HG03196 (cell line): Measurements from ENCODE around the gene CADPS2.
"Not testable (repeated sequence)": the region's sequence is repeated elsewhere in the genome, so short reads cannot be mapped to it uniquely, and the experiment has no call there.

ENCODE experiments used
- ATAC-seq: cut with Tn5 transposase; IDR thresholded peaks from one replicate; pipeline ENCODE4 v1.9.1; 2021; ENCODE audit not compliant: unreplicated experiment

Gene CADPS2

DNA sequence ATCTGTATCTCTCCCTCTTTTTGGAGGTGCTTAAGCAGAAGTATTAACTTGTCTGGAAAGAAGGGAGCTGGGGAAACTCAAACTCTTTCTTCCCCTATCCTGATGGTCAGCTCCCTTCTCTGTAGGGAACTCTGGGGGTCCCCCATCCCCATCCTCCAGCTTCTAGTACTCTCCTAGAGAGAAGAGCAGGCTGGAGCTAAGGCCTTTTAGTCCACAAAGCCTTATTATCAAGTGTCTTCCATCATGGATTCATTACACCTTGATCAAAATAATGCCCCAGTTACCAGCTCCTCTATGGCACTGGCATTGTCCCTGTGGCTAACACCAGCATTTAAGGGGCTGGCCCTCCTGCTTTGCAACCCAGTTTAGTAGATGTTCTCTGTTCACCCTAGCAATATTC, 35.7 kb downstream of the CADPS2 start:
- ATAC-seq: no peak

DNA sequence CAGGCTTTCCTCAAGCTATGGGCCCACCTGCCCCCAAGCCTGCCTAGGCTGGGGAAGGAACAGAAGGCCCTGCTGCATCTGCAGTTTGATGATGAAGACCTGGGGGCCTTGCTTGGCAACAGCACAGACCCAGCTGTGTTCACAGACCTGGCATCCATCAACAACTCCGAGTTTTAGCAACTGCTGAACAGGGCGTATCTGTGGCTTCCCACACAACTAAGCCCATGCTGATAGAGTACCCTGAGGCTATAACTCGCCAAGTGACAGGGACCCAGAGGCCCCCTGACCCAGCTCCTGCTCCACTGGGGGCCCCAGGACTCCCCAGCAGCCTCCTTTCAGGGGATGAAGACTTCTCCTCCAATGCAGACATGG, 36.3 kb downstream of the CADPS2 start:
- ATAC-seq: no peak

DNA sequence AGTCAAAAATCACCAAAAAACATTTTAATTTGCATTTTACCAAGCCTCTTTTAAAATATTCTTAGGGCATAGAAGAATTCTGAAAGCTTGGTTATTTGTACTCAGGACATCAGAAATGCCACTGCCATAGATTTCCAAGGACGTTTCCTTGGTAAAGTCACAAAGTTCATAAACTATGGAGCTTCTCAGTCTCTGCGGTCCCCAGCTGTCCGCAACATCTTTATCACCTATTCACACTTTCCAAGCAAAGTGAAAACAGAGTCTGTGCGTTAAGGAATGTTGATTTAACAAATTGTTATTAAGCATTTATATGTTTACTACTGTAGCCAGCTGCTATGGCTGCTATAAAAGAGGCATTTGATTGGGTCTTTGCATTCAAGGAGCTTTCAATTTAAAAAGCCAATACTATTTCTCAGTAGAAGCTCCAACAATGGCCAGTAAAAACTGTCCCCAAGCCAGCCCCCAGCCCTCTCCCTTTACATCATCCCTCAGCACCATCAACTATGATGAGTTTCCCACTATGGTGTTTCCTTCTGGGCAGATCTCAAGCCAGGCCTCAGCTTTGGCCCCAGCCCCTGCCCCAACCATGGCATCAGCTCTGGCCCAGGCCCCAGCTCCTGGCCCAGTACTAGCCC, 36.8 kb downstream of the CADPS2 start:
- no peak for ATAC-seq

DNA sequence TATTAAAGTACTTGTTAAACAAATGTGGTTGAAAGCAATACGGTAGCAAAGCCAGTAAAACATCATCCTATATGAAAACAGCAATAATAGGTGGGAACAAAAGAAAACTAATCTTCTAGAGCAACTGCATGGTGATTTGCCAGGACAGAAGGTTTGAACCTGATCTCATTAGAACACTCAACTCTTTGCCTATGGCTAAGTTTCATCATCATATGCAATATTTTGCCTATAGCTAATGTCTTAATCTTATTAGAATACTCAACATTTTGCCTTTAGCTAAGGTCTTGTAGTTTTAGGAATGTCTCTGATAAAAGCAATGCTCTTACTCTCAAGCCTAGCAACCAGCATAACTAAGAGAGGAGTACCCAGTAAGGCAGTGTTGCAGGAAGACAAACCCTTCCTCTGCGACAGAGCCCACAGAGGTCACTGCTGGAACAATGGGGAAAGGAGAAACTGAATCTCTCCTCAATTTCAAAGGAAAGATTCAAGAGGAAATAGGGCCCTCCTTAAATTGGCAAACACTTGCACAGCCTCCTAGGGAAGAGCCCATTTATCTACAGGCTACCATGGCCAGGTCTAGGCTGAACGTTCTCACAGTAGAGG, 38.3 kb downstream of the CADPS2 start:
- no peak for ATAC-seq

DNA sequence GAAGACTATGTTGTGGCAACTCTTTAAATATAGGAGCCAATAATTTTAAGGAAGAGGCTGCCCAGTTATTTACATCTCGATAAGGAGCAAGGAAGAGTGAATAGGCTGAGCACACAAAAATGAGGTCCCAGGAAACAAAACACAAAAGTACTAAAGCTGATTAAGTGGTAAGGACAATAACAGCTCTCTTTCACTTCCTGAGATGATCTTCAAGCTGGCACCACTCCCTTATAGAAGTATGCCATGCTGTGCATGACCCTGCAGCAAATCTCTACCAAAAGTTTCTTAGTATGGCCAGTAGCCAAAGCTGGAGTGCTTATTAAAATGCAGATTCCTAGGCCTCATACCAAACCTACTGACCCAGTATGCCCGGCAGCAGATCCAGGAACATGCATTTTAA, 39.7 kb downstream of the CADPS2 start:
- no peak for ATAC-seq

DNA sequence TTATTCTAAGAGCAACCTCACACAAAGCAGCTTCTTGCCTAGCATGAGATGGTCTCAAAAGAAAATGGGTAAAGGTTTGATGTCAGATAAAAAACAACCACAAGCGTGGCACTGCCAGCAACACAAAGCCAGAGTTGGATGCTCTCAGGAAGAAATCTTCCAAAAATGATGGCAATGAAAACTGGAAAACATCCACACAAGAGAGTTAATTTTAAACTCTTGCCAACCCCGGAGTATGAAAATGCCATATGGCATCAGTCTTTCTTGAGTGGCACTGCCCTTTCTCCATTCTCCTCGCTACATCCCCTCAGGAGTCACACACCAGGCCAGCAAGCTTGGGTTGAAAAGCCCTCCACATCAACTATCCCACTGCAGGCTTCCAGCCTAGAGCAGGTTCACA, 41.0 kb downstream of the CADPS2 start:
- ATAC-seq: no peak

DNA sequence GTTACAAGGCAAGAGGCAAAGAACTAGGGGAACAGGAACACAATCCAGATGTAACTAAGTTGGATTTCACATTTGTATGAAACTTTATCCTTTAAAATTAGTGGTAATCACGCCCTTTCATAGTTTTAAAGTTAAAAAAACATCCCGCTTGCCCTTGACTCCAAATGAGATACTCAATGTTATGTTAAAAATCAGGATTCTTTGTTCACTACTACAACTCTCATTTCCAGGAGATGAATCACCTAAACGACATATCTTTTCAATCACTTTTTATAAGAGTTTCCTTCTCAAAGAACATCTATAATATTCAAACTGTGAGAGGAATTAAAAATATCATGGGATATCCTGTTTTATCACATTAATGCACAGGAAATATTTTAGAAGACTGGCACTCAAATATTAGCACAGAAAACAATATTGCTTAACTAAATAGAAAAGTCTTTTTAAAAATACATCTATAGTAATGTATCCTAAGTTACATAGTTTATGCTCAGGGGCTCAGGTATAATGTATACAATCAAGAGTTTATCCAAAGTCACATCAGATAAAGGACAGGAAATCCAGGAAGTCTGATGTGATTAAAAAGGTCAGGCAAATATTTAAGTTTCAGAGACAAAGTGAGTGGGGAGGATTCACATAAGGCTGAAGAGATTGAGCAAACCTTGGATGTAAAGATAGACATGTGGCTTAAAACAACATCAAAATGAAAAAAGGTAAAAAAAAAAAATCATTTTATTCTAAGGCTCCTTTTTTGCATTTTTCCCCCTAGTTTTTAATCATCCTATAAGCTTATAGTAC, 41.9 kb downstream of the CADPS2 start:
- ATAC-seq: no peak

DNA sequence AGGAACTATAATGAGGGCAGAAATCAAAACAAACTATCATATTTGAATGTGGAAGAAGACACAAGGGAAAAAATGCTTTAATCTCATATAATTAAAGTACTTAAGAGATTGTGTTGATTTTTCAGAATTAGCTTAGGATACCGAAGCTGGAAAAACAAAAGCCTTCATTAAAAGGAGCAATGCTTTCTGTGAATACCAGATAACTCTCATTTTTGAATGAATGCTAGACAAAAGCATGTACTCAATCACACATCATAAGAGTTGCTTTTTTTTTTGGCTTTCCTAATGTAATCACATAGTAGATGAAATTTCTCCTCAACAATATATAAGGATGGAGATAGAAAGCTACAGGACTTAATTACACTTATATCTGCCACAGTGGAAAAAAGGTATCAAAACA, 43.3 kb downstream of the CADPS2 start:
- ATAC-seq: no peak

DNA sequence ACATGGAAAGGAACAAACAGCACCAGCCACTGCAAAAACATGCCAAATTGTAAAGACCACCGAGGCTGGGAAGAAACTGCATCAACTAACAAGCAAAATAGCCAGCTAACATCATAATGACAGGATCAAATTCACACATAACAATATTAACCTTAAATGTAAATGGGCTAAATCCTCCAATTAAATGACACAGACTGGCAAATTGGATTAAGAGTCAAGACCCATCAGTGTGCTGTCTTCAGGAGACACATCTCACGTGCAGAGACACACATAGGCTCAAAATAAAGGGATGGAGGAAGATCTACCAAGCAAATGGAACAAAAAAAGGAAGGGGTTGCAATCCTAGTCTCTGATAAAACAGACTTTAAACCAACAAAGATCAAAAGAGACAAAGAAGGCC, 50.0 kb downstream of the CADPS2 start:
- ATAC-seq: not testable (repeated sequence)

DNA sequence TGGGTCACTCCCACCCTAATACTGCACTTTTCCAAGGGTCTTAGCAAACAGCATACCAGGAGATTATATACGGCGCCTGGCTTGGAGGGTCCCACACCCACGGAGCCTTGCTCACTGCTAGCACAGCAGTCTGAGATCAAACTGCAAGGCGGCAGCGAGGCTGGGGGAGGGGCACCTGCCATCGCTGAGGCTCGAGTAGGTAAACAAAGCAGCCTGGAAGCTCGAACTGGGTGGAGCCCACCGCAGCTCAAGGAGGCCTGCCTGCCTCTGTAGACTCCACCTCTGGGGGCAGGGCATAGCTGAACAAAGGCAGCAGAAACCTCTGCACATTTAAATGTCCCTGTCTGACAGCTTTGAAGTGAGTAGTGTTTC, 51.7 kb downstream of the CADPS2 start:
- ATAC-seq: not testable (repeated sequence)

DNA sequence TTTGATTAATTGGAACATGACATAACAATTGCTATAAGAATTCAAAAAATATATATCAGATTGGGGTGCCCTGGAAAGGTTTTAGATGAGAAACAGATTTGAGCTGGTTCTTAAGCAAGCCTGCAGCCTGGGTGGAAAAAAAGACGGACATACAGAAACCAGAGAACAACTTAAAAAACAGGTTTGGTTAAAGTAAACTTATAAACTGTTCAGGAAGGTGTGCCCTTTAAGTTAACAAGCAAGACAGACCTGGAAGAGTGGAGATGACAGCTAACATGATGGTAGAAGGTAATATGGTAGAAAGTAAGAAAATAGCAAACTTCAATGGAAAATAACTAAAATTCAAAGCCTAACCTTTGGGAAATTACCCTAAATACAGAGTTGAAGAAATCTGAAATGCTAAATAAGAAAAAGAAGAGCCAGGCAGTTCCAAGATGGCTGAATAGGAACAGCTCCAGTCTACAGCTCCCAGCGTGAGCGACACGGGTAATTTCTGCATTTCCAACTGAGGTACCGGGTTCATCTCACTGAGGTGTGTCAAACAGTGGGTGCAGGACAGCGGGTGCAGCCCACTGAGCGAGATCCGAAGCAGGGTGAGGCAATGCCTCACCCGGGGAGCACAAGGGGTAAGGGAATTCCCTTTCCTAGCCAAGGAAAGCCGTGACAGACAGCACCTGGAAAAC, 52.2 kb downstream of the CADPS2 start:
- no peak for ATAC-seq

DNA sequence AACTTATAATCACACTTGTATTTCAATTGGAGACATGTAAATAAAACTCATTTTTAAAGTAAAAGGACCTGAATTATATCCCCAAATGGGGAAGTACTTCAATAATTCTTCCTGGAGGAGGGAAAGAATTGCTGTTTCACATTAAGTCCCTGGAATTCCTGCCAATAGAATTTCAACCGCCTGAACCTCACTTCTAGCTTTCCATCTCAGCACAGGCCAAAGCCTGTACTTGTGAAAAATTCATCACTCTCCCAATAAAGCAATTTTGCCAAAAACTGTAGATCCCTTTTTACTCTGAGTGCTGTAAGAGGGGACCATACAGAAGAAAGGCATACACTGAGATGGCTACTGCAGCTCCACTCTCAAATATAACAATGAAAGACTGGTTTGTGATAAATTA, 54.8 kb downstream of the CADPS2 start:
- no peak for ATAC-seq

DNA sequence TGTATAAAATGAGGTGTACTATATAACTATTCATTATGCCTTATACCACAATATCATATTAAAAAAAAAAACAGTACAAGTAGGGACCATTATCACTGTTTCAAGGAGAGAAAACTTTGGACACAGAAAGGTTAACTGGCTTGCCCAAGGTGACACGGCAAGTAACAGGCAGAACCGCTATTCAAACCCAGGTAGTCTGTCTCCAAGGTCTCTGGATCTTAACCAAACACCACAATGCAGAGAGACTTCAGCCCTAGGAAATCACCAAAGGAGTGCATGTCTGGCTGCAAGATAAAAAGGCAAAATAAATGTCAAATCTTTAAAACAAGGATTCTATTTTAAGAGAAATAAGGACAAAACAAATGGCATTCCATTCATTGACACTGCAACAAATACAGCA, 56.3 kb downstream of the CADPS2 start:
- ATAC-seq: no peak

DNA sequence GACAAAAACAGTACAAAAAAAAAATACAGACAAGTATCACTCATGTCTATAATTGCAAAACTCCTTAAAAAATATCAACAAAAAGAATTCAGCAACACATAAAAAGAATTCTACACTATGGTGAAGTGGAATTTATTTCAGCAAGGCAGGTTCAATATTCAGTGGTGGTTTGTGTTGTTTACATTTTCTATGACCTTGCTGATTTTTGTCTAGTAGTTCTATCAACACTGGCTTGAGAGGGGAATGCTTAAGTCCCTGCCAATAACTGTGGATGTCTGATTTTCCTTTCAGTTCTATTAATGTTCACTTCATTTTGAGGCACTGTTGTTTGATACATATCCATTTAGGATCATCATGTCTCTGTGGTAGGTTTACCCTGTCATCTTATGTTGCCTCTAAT, 58.5 kb downstream of the CADPS2 start:
- ATAC-seq: no peak

DNA sequence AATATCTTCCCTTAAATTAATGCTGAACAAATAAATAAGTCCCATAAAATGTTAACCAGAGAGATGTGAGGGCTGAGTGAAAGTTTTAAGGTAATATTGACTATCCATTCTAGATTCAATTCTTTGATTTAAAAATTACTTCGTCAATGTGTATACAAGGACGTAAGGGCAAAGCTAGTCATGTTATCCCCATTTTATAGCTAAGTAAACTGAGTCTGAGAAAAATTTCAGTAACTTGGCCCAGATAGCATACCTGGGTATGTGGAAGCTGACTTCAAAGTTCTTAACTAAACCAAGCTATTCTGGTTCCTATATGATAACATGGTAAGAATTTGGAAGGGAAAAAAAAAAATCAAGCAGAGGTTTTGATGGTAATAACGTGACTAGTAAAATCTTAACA, 72.4 kb downstream of the CADPS2 start:
- no peak for ATAC-seq

DNA sequence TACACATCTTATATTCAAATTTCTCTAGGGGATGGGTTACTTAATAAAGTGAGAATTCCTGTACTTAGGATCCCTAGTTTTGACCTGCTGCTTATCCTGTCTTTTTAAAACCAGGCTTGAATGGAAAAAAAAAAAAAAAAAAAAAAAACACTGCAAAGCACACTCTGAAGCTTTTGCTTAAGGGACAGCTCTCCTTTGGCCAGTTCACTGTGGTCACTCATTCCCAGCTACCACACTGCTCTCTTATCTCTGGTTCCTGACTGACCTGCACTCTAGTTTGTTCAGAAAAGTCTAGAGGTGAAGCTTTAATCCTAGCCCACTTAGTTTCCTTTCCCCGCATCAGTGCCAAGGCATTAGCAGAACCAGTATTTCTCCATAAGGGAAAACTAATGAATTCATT, 82.4 kb downstream of the CADPS2 start:
- no peak for ATAC-seq

DNA sequence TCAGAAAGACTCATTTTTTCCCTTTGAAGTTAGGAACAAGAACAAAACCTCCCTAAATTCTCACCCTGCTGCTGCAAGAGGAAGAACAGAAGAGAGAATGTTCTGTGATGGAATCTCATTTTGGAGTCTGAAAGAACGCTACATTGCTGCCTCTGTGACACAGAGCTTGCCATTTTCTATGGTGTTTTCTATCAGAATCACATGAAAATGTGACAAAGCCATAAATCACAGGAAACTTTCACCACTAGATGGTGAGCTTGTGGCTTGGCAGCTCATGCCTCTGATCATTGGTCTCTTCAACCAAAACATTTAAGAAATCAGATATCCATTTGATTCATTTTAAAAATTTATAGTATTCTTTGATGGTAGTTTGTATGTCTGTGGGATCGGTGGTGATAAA, 82.9 kb downstream of the CADPS2 start:
- no peak for ATAC-seq

DNA sequence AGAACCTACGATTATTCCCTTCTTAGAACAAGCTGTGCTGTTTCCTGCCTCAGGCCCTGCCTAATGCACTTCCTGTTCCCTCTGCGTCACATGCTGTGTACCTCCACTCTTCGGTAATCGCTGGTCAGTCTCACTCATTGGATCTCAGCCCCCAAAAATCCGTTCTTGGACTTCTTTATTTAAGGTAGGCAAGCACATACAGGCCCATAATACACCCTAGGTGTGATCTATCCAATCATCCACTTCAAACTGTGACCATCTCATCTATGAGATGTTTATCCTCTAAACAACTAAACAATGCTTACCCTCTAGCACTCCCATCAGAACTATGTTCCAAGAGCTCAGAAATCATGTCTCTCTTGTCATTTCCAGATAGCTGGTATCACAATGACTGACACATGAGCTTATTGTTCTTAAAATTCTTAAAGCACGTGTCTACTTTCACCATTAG, 83.9 kb downstream of the CADPS2 start:
- no peak for ATAC-seq

DNA sequence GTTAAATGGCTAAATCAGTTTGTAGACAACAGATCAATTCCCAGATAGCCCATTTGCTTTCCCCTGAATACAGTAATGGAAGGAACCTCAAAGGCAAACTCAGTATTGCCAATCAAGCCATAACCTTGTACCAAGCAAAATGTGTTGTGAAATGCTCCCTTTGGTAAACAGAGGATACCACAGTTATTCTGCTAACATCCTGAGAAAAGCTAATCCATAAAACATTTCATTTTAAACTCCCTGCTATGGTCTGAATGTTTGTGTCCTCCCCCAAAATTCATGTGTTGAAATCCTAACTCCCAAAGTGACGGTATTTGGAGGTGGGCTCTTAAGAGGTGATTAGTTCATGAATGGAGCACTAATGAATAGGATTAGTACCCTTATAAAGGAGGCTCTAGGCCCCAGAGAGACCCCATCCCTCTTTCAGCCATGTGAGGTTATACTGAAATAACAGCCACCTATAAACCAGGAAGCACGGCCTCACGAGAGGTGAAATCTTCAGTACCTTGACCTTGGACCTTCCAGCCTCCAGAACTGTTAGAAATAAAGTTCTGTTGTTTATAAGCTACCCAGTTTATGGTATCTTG, 94.2 kb downstream of the CADPS2 start:
- no peak for ATAC-seq

DNA sequence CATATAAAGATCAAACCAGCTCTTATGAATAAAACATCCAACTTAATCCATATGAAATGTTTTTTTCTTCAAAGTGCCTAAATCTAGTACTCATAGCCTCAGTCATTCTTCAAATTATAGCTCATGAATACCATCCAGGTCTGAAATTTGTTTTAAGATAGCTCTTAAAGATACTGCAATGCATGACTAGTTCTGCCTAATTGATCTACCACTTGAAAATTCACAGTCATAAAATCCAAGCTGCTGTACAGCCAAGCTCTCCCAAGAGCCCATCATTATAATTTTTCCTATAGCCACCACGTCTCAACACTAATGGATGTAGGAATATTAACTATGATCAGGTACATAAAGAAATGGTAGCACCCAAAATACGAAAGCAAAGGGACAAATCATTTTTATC, 95.7 kb downstream of the CADPS2 start:
- ATAC-seq: no peak

DNA sequence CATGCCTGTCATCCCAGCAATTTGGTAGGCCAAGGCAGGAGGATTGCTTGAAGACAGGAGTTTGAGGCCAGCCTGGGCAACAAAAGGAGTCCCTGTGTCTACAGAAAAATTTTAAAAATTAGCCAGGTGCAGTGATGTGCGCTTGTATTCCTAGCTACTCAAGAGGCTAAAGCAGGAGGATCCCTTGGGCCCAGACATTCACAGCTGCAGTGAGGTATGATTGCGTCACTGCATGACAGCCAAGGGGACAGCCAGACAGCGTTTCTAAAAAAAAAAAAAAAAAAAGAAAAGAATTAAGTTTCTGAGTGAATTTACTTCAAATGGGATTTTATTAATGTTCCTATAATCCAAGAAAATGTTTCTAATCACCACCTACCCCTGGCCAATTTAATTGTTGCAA, 96.1 kb downstream of the CADPS2 start:
- ATAC-seq: no peak

DNA sequence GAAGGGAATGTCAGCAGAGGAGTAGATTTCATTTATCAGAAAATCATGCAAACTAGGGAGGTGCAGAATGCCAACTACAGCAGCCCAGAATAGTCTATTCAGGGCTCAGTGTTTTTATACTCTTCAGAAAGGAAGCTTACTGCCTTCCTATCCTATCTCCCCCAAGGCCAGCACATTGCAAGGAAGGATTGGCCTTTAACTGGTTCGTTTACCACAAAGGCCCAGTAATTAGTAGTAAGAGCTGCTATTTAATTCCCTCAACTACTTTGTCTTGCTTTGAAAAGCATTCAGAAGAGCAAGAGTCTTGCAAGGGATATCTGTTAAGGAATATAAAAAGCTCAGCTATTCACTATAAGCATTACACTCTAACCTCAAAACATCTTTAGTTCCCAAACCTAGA, 97.1 kb downstream of the CADPS2 start:
- ATAC-seq: no peak
